Esophagus squamous epithelium (tissue), 5 donors: ENCODE results near the gene MAGEA4. TPM values are rescaled to one million over a fixed set of nuclear protein-coding genes. Genes with fewer than 3 reads are reported as not detected.

Experiments
- DNase-seq: peaks from one replicate; lab custom pipeline; 2025; lab: John Stamatoyannopoulos, UW
- H3K27ac ChIP-seq, 4 donors: fragments of 200-600 bp; sonication (generic); one replicate each; pipeline ENCODE4 v1.5.1; 2016 to 2019; ENCODE audit warnings: mild to moderate bottlenecking in 1 of 4
- H3K27me3 ChIP-seq, 4 donors: fragments of 200-600 bp; sonication (generic); 1 replicate in 3 of 4; 2 replicates in 1 of 4; pipeline versions ENCODE4 v1.5.1 to v1.6.0; 2017 to 2021; ENCODE audit warnings: antibody characterized with exemption in 1 of 4
- H3K36me3 ChIP-seq, 3 donors: fragments of 200-600 bp; sonication (generic); one replicate each; pipeline ENCODE4 v1.5.1; 2016 to 2019
- H3K4me1 ChIP-seq, 3 donors: fragments of 200-600 bp; sonication (generic); one replicate each; pipeline ENCODE4 v1.5.1; 2017 to 2019
- H3K4me3 ChIP-seq, 4 donors: fragments of 200-600 bp; sonication (generic); 1 replicate in 3 of 4; 2 replicates in 1 of 4; pipeline ENCODE4 v1.5.1; 2016 to 2019; ENCODE audit warnings: mild to moderate bottlenecking in 2 of 4, moderate library complexity in 1 of 4
- H3K9me3 ChIP-seq, 3 donors: fragments of 200-600 bp; sonication (generic); one replicate each; pipeline ENCODE4 v1.5.1; 2016 to 2019
- POLR2A ChIP-seq, 4 donors: fragments of 450-650 bp; IDR thresholded peaks; one replicate each; pipeline ENCODE4 v1.6.1; 2017; ENCODE audit warnings: antibody characterized with exemption in 4 of 4, mild to moderate bottlenecking in 4 of 4, moderate library complexity in 3 of 4
- WGBS, 2 donors: methylation state at CpG; one replicate each; pipeline ENCODE4 v1.1.5; 2018; 5-methylcytosine and 5-hydroxymethylcytosine counted together
- intact Hi-C: fragments of 100-400 bp; cut with DNase I; formaldehyde crosslinking; loops from one replicate; pipeline ENCODE4 v1.15.0; 2022
- total RNA-seq, 4 donors: library from RNA; depleted of rRNA; stranded (reverse); fragments of >200 nt; gene quantifications; one replicate each; pipeline ENCODE4 v1.1.0, GENCODE V29; 2016
- TF ChIP-seq, protein P1 (sequence below), 6 experiments: fragments of 450-650 bp in 4 of 6; fragments of 200-600 bp in 2 of 6; sonication (generic) in 2 of 6; IDR thresholded peaks; one replicate each; pipeline ENCODE4 v1.5.1; 2016 to 2019; ENCODE audit warnings: antibody characterized with exemption in 6 of 6, mild to moderate bottlenecking in 4 of 6, moderate library complexity in 4 of 6
- donor health status: DM: yes; HTN: yes; CAD: no.

The MAGEA4 gene
- total RNA-seq, 4 donors from 2014 or later: not detected

DNA sequence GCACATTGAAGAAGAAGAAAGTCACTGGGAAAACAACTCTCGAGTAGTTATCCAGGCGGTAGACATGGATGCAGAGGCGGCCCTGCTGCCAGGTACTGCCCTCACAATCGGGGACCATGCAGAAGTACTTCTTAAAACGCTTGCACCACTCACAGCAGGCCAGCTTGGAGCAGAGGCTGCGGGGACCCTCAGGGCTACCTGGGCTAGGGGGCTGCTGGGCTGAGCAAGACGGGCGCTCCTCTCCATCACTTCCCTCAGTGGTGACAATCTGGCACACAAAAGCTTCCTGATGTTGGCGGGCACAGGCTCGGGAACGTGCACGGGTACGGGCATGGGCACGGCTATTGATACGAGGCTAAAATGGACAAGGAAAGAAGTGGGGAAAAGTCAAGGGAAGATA lies 42.0 kb downstream of the MAGEA4 start:
- WGBS, 2 donors: 91% methylated on average over 15 of the region's 15 CpGs; no CpG with 5 or more reads in 1 of the 2 donors

DNA sequence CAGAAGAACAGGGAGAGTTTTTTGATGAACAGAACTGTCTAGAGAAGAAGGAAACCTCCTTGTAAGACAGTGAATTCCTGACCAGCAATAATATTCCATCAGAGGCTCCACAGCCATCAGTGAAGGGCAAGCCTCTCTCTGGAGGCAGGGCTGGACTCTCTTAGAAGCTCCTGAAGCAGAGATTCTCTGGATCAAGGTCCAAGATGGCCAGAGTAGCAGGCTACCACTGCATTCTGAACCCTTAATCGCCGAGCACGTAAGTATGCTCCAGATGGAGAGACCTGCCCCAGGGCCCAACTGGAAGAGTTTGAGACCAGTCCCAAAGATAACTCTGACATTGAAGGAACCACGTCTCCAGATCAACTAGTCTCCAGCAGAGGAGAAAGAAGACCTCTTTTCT lies 45.4 kb downstream of the MAGEA4 start:
- no peak for TF ChIP-seq POLR2A (IDR thresholded peaks at IDR 0.05)
- TF ChIP-seq, protein P1, sequence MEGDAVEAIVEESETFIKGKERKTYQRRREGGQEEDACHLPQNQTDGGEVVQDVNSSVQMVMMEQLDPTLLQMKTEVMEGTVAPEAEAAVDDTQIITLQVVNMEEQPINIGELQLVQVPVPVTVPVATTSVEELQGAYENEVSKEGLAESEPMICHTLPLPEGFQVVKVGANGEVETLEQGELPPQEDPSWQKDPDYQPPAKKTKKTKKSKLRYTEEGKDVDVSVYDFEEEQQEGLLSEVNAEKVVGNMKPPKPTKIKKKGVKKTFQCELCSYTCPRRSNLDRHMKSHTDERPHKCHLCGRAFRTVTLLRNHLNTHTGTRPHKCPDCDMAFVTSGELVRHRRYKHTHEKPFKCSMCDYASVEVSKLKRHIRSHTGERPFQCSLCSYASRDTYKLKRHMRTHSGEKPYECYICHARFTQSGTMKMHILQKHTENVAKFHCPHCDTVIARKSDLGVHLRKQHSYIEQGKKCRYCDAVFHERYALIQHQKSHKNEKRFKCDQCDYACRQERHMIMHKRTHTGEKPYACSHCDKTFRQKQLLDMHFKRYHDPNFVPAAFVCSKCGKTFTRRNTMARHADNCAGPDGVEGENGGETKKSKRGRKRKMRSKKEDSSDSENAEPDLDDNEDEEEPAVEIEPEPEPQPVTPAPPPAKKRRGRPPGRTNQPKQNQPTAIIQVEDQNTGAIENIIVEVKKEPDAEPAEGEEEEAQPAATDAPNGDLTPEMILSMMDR (IDR thresholded peaks at IDR 0.05): no peak
- Histone ChIP-seq H3K4me3 (no peak overlapping the region), H3K27ac (no peak overlapping the region), H3K9me3 (no peaks in the 10 kb centered on the region), H3K4me1 (no peaks in the 10 kb centered on the region), H3K27me3 (no peaks in the 10 kb centered on the region), H3K36me3 (peaks cover 0 to 96% (median 0%) of the 10 kb centered on the region in 3 donors)
- intact Hi-C loops: no loop called here
- DNase-seq: no peak
- WGBS, 2 donors: 81% methylated on average over 4 of the region's 4 CpGs; no CpG with 5 or more reads in 1 of the 2 donors

More for the DNA sequence above, 42.0 kb downstream of the MAGEA4 start:
- Histone ChIP-seq H3K4me3 (no peak overlapping the region), H3K27me3 (no peaks in the 10 kb centered on the region), H3K9me3 (no peaks in the 10 kb centered on the region), H3K36me3 (peaks cover 0 to 72% (median 0%) of the 10 kb centered on the region in 3 donors), H3K27ac (no peak overlapping the region), H3K4me1 (no peaks in the 10 kb centered on the region)
- no peak for TF ChIP-seq POLR2A (IDR thresholded peaks at IDR 0.05)
- TF ChIP-seq, protein P1 (IDR thresholded peaks at IDR 0.05): no peak
- intact Hi-C loops: no loop called here
- no peak for DNase-seq

DNA sequence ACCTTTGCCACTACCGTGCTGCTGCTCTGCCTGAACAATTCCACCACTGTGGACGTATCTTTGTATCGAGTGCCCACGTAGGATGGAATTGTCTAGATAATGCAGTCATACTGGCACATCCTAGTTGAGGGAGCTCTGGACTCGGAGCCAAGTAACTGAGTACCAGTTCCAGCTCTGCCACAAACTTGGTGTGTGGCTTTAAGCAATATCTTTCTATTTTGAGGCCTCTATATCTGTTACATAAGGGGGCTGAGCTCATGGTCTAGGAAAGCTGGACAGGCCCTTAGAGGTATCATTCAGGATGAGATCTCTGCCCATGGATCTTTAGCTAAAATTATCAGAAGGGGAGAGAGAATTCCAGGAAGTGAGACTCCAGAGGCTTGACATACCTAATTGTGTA lies 49.3 kb downstream of the MAGEA4 start:
- Histone ChIP-seq H3K27ac (no peak overlapping the region), H3K27me3 (no peaks in the 10 kb centered on the region), H3K4me1 (no peaks in the 10 kb centered on the region), H3K4me3 (no peak overlapping the region), H3K36me3 (peaks cover 0 to 68% (median 0%) of the 10 kb centered on the region in 3 donors), H3K9me3 (no peaks in the 10 kb centered on the region)
- TF ChIP-seq POLR2A (IDR thresholded peaks at IDR 0.05): no peak
- TF ChIP-seq, protein P1 (IDR thresholded peaks at IDR 0.05): no peak
- 75 to 92% methylated on average over 3 to 5 of the region's 5 CpGs for WGBS, 2 donors
- DNase-seq: no peak
- intact Hi-C loops: no loop called here

DNA sequence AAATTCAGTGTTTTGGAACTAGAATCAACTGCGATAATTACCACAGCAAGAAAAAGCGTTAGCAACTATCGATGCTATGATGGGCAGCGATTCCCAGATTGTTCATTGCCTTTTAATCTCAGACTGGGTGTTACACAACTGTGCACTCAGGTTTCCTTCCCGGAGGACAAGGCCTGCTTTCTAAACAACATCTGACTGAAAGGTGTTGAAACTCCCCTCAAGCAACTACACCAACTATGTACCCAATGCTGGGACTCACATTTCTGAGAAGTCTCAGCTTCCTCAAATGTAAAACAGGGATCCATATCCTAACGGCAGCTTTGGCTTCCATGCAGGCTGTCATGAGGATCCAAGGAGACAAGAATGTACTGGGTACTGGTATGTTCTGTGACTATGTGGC lies 53.5 kb downstream of the MAGEA4 start:
- Histone ChIP-seq H3K27me3 (no peaks in the 10 kb centered on the region), H3K9me3 (no peaks in the 10 kb centered on the region), H3K4me3 (no peak overlapping the region), H3K27ac (no peak overlapping the region), H3K36me3 (peaks cover 0 to 59% (median 0%) of the 10 kb centered on the region in 3 donors), H3K4me1 (peaks cover 0 to 11% (median 0%) of the 10 kb centered on the region in 3 donors)
- TF ChIP-seq, protein P1 (IDR thresholded peaks at IDR 0.05): no peak
- TF ChIP-seq POLR2A (IDR thresholded peaks at IDR 0.05): no peak
- no peak for DNase-seq
- intact Hi-C loops: no loop called here
- WGBS, 2 donors: 93 to 97% methylated on average over 4 to 5 of the region's 6 CpGs

DNA sequence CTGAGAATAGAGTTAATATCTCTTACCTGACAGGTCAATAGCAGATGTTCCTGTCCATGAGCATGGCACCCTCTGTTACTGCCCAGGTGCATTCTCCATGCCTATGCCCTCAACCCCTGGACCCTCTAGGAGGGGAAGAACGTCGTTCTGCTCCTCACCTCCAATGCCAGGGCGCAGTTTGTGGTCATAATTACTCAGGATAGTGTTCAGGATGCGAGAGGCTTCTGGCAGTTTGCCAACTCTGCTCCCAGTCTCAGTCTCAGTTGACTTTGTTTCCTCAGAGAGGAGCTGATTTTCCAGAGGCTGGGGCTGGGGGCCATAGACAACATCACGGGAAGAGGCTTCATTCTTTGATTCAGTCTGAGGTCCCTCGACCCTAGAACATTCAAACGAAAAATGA lies 57.3 kb downstream of the MAGEA4 start:
- WGBS, 2 donors: 33 to 63% methylated on average over 1 to 4 of the region's 7 CpGs
- no peak overlapping the region for H3K4me3 ChIP-seq
- H3K27ac ChIP-seq: peak overlapping the region in 1 of 4 donors; percentile 1
- intact Hi-C loops: no loop called here
- H3K4me1 ChIP-seq: peaks cover 0 to 34% (median 0%) of the 10 kb centered on the region in 3 donors
- no peaks in the 10 kb centered on the region for H3K27me3 ChIP-seq
- H3K36me3 ChIP-seq: peaks cover 0 to 44% (median 0%) of the 10 kb centered on the region in 3 donors
- TF ChIP-seq POLR2A (IDR thresholded peaks at IDR 0.05): no peak
- TF ChIP-seq, protein P1 (IDR thresholded peaks at IDR 0.05): no peak
- no peak for DNase-seq
- no peaks in the 10 kb centered on the region for H3K9me3 ChIP-seq
